HG02885 (cell line): ENCODE data around the gene ZNF878.

ENCODE experiments used
- ATAC-seq: cut with Tn5 transposase; IDR thresholded peaks from one replicate; pipeline ENCODE4 v1.9.1; 2021; ENCODE audit warnings: mild to moderate bottlenecking; ENCODE audit not compliant: unreplicated experiment, poor library complexity

ZNF878 gene

GRCh38 chr19:12035220-12036172, 17.3 kb downstream of the ZNF878 start, which contains the start of gene ZNF433:
Gene ZNF433, minus strand, starts transcription at chr19:12035679. Its CDS starts 140 bp downstream, at chr19:12035539.
- ATAC-seq: no peak

- ATAC-seq: no peak
Measured at GRCh38 chr19:12034620-12035019, 18.1 kb downstream of the ZNF878 start.

- no peak for ATAC-seq
Measured at GRCh38 chr19:12034198-12034597, 18.6 kb downstream of the ZNF878 start.

GRCh38 chr19:12015753-12016116, 37.0 kb downstream of the ZNF878 start:
- no peak for ATAC-seq

GRCh38 chr19:12015015-12015752, 37.6 kb downstream of the ZNF878 start:
- no peak for ATAC-seq

GRCh38 chr19:12000152-12000981, 52.4 kb downstream of the ZNF878 start:
- no peak for ATAC-seq

- no peak for ATAC-seq
Measured at GRCh38 chr19:11995174-11995573, 57.6 kb downstream of the ZNF878 start.
